NCI-H774 (cell line): ENCODE data around the gene CCDC190.
"Not testable (repeated sequence)": the region's sequence is repeated elsewhere in the genome, so short reads cannot be mapped to it uniquely, and the experiment has no call there.

ENCODE experiments used
- DNase-seq: peaks from one replicate; lab custom pipeline; 2025; lab: John Stamatoyannopoulos, UW

The CCDC190 gene

DNA sequence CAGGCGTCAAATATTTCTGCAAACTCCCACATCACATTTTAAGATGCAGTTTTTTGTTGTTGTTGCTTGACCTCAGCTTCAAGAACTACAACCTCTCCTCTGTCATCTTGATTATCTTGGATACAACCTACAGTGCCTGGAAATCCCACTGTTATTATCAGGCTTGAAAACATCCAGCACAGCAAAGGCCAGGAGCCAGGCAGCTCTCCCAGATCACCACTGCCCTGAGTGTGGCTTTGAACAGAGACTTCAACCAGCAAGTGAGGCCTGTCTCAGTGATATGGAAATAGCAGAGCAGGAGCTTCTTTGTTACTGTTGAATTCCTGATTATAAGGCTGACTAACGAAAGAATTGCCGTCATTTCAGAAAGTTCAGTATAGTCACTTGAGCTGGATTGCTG, 28.5 kb downstream of the CCDC190 start:
- no peak for DNase-seq

GRCh38 chr1:162829268-162829667, 31.7 kb downstream of the CCDC190 start:
- DNase-seq: no peak

- no peak for DNase-seq
These were observed 37.0 kb downstream of the CCDC190 start for GRCh38 chr1:162823771-162824525.

DNA sequence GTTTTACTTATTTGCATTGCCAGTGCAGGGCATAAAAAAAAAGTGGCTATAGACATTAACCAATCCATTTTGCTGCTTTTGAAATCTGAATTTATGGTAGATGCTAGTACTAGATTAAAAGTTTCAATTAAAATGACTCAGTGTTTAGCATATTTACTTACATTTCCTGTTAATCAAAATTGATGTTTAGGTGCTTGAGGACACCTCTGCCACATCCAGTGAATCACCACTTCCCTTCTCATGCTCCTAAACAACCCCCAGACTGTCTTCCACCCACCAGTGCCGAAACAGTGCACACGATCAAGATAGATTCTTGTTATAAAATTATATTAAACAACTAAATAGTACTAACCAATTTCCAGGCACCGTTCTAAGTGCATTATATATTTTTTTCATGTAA, 37.7 kb downstream of the CCDC190 start:
- DNase-seq: no peak

GRCh38 chr1:162822391-162823200, 38.4 kb downstream of the CCDC190 start:
- peak; percentile 49 for DNase-seq

GRCh38 chr1:162818666-162819065, 42.3 kb downstream of the CCDC190 start:
- DNase-seq: not testable (repeated sequence)

DNA sequence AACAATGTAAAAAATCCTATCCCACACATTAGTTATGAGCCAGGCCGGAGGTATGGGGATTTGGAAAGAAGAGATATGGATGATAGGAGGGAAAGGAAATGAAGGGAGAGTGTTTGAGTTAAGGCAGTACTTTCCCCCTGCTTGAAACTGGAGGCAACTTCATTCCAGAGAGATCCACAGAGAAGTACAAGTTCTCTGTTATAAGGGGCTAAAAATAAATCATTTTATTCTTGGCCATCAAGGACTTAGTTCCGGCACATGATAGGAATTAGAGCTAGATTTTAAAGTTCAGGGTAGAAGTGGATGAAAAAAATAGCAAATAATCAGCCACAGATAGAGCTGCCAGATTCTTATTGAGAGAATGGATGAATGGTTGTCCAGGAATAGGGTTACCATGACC, 42.8 kb downstream of the CCDC190 start:
- DNase-seq: not testable (repeated sequence)

DNA sequence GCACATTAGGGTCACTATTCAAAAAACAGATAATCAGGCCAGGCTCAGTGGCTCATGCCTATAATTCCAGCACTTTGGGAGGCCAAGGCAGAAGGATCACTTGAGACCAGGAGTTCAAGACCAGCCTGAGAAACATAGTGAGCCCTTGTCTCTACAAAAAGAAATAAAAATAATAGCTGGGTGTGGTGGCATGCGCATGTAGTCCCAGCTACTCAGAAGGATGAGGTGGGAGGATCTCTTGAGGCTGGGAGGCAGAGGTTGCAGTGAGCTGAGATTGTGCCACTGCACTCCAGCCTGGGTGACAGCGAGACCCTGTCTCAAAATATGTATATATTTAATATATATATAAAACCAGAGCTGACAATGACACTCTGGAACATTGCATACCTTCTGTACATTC, 48.6 kb downstream of the CCDC190 start:
- DNase-seq: not testable (repeated sequence)

DNA sequence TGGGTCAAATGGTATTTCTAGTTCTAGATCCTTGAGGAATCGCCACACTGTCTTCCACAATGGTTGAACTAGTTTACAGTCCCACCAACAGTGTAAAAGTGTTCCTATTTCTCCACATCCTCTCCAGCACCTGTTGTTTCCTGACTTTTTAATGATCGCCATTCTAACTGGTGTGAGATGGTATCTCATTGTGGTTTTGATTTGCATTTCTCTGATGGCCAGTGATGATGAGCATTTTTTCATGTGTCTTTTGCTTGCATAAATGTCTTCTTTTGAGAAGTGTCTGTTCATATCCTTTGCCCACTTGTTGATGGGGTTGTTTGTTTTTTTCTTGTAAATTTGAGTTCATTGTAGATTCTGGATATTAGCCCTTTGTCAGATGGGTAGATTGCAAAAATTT, 53.5 kb downstream of the CCDC190 start:
- not testable (repeated sequence) for DNase-seq
